ENCODE data around the gene NGLY1. TPM values are rescaled to one million over a fixed set of nuclear protein-coding genes. Genes with fewer than 3 reads are reported as not detected.

NGLY1 gene
- total RNA-seq, 1 donor from 2014 or later = 34.1 TPM

- no peak for TF ChIP-seq CTCF (IDR thresholded peaks at IDR 0.05)
- Histone ChIP-seq H3K27ac (no peak overlapping the region), H3K4me1 (no peaks in the 10 kb centered on the region), H3K27me3 (ENCODE audit: low read depth) (no peaks in the 10 kb centered on the region), H3K9me3 (no peaks in the 10 kb centered on the region), H3K4me3 (no peak overlapping the region), H3K36me3 (no peaks in the 10 kb centered on the region)
- intact Hi-C loops (cut with DNase I) = no loop called here
- ATAC-seq (no peak), DNase-seq (no peak)
These were observed 96.5 kb downstream of the NGLY1 start for GRCh38 chr3:25686766-25687165.

GRCh38 chr3:25683882-25684281, 99.4 kb downstream of the NGLY1 start:
- DNase-seq (no peak), ATAC-seq (no peak)
- no peak overlapping the region for H3K27ac ChIP-seq
- H3K36me3 ChIP-seq = no peaks in the 10 kb centered on the region
- H3K4me3 ChIP-seq = no peak overlapping the region
- H3K27me3 ChIP-seq (ENCODE audit: low read depth) = no peaks in the 10 kb centered on the region
- H3K4me1 ChIP-seq = no peaks in the 10 kb centered on the region
- no peaks in the 10 kb centered on the region for H3K9me3 ChIP-seq
- no peak for TF ChIP-seq CTCF (IDR thresholded peaks at IDR 0.05)
- intact Hi-C loops (cut with DNase I) = no loop called here

- no peak for TF ChIP-seq CTCF (IDR thresholded peaks at IDR 0.05)
- no peaks in the 10 kb centered on the region for H3K27me3 ChIP-seq (ENCODE audit: low read depth)
- no peak overlapping the region for H3K27ac ChIP-seq
- no peak overlapping the region for H3K4me3 ChIP-seq
- intact Hi-C loops (cut with DNase I) = no loop called here
- no peaks in the 10 kb centered on the region for H3K9me3 ChIP-seq
- H3K4me1 ChIP-seq = no peaks in the 10 kb centered on the region
- ATAC-seq (no peak), DNase-seq (no peak)
- H3K36me3 ChIP-seq = no peaks in the 10 kb centered on the region
These were observed 99.8 kb downstream of the NGLY1 start for GRCh38 chr3:25683410-25683809.

GRCh38 chr3:25679642-25680302, 103.5 kb downstream of the NGLY1 start:
- no peaks in the 10 kb centered on the region for H3K27me3 ChIP-seq (ENCODE audit: low read depth)
- H3K4me3 ChIP-seq = no peak overlapping the region
- H3K9me3 ChIP-seq = no peaks in the 10 kb centered on the region
- H3K36me3 ChIP-seq = no peaks in the 10 kb centered on the region
- no peak for ATAC-seq
- no peak for DNase-seq
- no peaks in the 10 kb centered on the region for H3K4me1 ChIP-seq
- no peak overlapping the region for H3K27ac ChIP-seq
- TF ChIP-seq CTCF (IDR thresholded peaks at IDR 0.05) = no peak
- intact Hi-C loops (cut with DNase I) = no loop called here

GRCh38 chr3:25679166-25679565, 104.1 kb downstream of the NGLY1 start:
- intact Hi-C loops (cut with DNase I) = no loop called here
- ATAC-seq (no peak), DNase-seq (no peak)
- Histone ChIP-seq H3K27ac (no peak overlapping the region), H3K4me3 (no peak overlapping the region), H3K27me3 (ENCODE audit: low read depth) (no peaks in the 10 kb centered on the region), H3K4me1 (no peaks in the 10 kb centered on the region), H3K36me3 (no peaks in the 10 kb centered on the region), H3K9me3 (no peaks in the 10 kb centered on the region)
- TF ChIP-seq CTCF (IDR thresholded peaks at IDR 0.05) = no peak
